SHP77 (cell line): ENCODE data around the gene NOX4.

Experiments
- DNase-seq, 2 experiments: peaks; one replicate each; lab custom pipeline; 2025; lab: John Stamatoyannopoulos, UW

Gene NOX4

GRCh38 chr11:89490981-89491690 lies at the start of gene NOX4:
Gene NOX4, minus strand, starts transcription at chr11:89491375. Its CDS starts 129 bp downstream, at chr11:89491246.
- DNase-seq, result no peak

GRCh38 chr11:89540826-89541225 lies 49.7 kb upstream of the NOX4 start:
- DNase-seq, result no peak

- DNase-seq, result no peak
These were observed 46.8 kb upstream of the NOX4 start for GRCh38 chr11:89537936-89538335.

GRCh38 chr11:89536926-89537325 lies 45.8 kb upstream of the NOX4 start:
- no peak for DNase-seq

- no peak for DNase-seq
These were observed 44.0 kb upstream of the NOX4 start for GRCh38 chr11:89535221-89535620.

DNA sequence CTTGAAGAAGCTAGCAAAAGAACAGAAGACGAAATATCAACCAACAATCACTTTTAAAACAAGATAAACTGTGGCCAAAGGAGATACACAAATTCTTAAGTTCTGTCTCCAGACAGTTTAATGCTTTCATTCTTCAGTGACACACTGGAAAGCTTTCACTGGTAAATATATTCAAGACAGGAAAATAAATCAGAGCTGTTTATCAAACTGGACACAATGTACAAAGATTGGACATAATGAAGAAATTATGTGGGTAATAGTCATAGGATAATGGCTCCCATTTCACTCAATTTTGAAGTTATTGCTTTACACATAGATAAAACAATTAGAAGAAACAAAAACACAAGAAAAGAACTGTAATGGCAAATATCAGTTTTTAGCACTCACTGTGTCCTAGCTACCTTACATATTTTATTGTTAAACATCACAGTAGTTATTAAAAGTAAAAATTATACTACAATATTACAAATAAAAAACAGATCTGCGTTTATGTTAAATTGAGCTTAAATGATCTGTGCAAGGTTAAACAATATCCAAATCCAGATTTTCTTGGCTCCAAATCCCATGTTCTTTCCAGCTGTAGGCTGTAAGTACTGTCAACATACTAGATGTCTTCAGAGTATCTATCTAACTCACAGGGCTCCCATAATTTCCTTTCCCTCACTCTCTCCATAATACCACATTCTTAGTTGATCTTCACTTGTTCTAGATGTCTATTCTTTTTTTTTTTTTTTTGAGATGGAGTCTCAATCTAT lies 38.6 kb upstream of the NOX4 start:
- DNase-seq, result no peak

GRCh38 chr11:89521792-89522191 lies 30.6 kb upstream of the NOX4 start:
- DNase-seq, result no peak

GRCh38 chr11:89521294-89521693 lies 30.1 kb upstream of the NOX4 start:
- no peak for DNase-seq

GRCh38 chr11:89516496-89516895 lies 25.3 kb upstream of the NOX4 start:
- no peak for DNase-seq

GRCh38 chr11:89508544-89508943 lies 17.4 kb upstream of the NOX4 start:
- DNase-seq, result no peak

DNA sequence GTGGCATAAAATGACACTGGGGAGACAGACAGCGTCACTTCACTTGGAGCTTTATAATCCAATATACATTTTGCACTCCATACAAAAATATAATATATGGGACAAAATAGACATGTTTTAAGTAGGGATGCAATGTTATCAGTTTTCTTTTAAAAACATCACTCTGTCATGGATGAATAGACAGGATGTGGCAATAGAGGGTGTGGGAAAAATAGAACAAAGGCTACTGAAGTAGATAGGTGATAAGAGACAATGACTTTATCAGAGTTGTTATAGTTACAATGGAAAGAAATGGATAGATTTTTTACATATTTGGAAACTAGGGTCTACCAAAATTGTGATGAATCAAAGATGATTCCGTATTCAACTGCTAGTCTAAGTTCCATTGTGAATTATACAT lies 13.1 kb upstream of the NOX4 start:
- no peak for DNase-seq

- DNase-seq, result no peak
These were observed 12.2 kb upstream of the NOX4 start for GRCh38 chr11:89503422-89503821.

GRCh38 chr11:89502301-89502700 lies 11.1 kb upstream of the NOX4 start:
- DNase-seq, result no peak

DNA sequence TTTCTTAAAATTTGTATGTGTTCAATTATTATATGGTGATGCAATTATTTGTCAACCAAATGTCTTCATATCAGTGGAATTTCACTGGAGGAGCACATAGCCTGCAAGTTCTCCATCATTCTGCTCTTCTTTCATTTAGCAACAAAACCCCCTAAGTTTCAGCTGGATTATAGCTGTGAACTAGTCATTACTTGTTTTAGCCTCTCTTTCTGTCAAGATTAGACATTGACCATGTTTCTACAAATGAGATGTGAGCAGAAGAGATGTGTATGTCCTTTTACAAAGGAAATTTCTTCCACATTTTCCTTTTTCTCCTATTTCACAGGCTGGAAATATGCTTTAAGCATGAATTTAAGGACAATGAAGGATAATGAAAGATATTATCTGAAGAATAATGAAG lies 9.2 kb upstream of the NOX4 start:
- DNase-seq, result no peak

- DNase-seq, result no peak
These were observed 7.8 kb upstream of the NOX4 start for GRCh38 chr11:89498845-89499448.

- no peak for DNase-seq
These were observed 4.8 kb upstream of the NOX4 start for GRCh38 chr11:89495951-89496350.

- no peak for DNase-seq
These were observed 2.3 kb upstream of the NOX4 start for GRCh38 chr11:89493431-89493830.

- no peak for DNase-seq
These were observed 584 bp downstream of the NOX4 start for GRCh38 chr11:89490602-89490980.

DNA sequence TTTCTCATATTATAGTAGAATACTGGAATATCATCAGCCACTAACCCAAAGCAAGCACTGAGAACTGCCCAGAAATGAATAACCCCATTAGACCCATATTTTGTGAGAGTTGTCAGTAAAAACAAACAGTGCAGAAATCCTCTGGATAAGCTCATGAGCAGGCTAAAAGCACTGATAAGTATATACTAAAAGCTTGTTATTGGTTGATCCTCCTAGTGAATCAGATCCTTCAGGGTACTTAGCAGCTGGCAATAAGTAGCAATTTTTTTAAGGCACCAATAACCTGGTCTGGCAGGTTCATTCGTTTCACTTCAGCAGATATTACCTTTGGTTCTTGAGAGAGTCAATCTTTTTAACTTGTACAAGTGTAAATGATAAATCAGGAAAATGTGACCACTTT lies 1.2 kb downstream of the NOX4 start:
- DNase-seq, result no peak

- no peak for DNase-seq
These were observed 4.2 kb downstream of the NOX4 start for GRCh38 chr11:89487016-89487415.

DNA sequence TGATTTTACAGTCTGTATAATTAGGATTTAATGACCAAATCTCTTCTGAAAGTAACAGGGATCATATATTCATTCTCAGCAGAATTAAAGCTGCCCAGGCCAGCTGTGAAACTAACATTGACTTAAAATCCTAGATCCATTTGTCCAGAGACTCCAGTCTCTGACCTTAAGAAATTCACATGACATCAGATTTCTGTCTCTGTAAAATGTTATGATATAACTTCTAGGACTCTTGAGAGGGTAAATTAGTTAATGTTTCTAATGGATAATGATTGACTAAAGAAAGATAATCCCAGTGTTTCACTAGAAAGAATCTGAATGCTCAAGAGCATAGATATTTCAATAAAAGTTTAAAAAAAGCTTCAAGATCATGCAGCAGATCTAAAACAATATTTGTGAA lies 6.3 kb downstream of the NOX4 start:
- no peak for DNase-seq

DNA sequence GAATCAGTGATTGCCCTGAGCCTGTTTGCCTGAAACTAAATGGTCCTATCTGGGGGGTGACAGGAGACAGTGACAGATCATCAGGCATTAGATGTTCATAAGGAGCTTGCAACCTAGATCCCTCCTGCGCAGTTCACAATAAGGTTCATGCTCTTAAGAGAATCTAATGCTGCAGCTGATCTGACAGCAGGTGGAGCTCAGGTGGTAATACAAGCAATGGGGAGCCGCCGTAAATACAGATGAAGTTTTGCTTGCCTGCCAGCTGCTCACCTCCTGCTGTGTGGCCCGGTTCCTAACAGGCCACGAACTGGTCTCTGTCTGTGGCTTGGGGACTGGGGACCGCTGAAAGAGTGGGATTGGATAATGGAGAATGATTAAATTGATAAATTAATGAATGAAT lies 14.0 kb downstream of the NOX4 start:
- peak in 1 of 2 experiments; percentile 5 for DNase-seq

DNA sequence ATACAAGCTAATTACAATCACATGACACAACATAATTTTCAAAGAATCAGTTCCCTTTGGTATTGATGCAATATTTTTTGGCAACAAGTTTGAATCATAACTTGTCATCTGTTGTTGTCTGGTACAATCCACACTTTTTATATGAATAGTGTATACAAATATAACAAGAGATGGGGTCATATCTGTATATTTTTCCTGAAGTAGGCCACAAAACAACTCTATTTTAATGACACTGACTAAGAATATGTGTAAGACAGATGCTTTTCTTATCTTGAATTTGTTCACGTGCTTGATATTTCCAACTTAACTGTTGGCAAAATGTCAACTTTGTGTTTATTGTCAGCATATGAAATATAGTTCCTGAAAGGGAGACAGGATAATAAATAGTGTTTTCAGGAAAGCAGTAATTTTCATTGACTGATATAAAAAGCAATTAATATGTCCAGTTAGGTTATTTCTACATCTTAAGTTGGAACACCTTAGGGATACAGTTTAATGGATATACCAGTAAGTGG lies 27.9 kb downstream of the NOX4 start:
- no peak for DNase-seq
